ENCODE measurements around the gene SCN9A. TPM values are rescaled to one million over a fixed set of nuclear protein-coding genes. Genes with fewer than 3 reads are reported as not detected.

Gene SCN9A
- total RNA-seq, 1 experiment from 2014 or later, result 0.07 TPM

DNA sequence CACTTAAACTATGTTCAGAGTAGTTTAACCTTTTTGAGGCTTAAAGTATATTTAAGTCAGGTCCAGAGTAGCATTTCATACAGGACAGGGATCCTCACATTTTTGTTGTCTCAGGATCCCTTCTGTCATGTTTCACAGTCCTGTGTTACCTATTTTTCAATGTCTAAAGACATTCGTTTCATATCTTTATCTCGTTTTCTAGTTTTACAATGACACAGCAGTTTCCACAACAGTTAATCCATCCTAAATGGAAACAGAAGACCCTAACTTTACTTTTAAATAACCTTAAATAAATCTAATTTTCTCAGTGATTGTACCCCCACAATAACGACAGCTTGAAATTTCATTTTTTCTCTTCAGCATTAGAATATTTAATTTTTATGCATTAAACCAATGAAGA lies 17.3 kb upstream of the SCN9A start:
- ChIA-PET POLR2A (no interaction called here), CTCF (no interaction called here), RAD21 (ENCODE audit: low non-redundant PET in 1 of 2, low total read pairs in 2 of 2, uncharacterized antibody in 2 of 2, unreplicated experiment in 2 of 2) (no interaction called here)
- BruUV-seq (replicated peaks), result no TSS peak
- Histone ChIP-seq H3K27me3 (ENCODE audit: insufficient read depth, low read length) (no peaks in the 10 kb centered on the region), H3K36me3 (ENCODE audit: control insufficient read depth in 1 of 2, insufficient read depth in 2 of 2, low read length in 2 of 2) (no peaks in the 10 kb centered on the region), H4K20me1 (ENCODE audit: insufficient read depth) (no peaks in the 10 kb centered on the region), H3K27ac (ENCODE audit: low read depth, low read length) (no peak overlapping the region), H3K9me2 (ENCODE audit: insufficient read depth) (no peaks in the 10 kb centered on the region), H3K9me3 (ENCODE audit: control insufficient read depth in 1 of 2, insufficient read depth in 1 of 2, low read depth in 1 of 2, low read length in 2 of 2) (no peaks in the 10 kb centered on the region), H3K9ac (ENCODE audit: low read length) (no peak overlapping the region), H3K79me2 (ENCODE audit: insufficient read depth, low read length) (no peaks in the 10 kb centered on the region), H2AFZ (ENCODE audit: low read depth, low read length, poor library complexity, severe bottlenecking) (no peak overlapping the region), H3K4me2 (ENCODE audit: low read length) (no peak overlapping the region), H3K4me1 (ENCODE audit: control insufficient read depth in 1 of 2, insufficient read depth in 2 of 2, low read length in 2 of 2) (no peaks in the 10 kb centered on the region), H3K4me3 (replicated peaks in 1 of 2; ENCODE audit: low read depth in 1 of 2, low read length in 2 of 2) (no peak overlapping the region)
- TF ChIP-seq JUND (IDR thresholded peaks at IDR 0.05), result no peak
- TF ChIP-seq, protein P1, sequence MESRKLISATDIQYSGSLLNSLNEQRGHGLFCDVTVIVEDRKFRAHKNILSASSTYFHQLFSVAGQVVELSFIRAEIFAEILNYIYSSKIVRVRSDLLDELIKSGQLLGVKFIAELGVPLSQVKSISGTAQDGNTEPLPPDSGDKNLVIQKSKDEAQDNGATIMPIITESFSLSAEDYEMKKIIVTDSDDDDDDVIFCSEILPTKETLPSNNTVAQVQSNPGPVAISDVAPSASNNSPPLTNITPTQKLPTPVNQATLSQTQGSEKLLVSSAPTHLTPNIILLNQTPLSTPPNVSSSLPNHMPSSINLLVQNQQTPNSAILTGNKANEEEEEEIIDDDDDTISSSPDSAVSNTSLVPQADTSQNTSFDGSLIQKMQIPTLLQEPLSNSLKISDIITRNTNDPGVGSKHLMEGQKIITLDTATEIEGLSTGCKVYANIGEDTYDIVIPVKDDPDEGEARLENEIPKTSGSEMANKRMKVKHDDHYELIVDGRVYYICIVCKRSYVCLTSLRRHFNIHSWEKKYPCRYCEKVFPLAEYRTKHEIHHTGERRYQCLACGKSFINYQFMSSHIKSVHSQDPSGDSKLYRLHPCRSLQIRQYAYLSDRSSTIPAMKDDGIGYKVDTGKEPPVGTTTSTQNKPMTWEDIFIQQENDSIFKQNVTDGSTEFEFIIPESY (IDR thresholded peaks at IDR 0.05; ENCODE audit: extremely low read depth, insufficient replicate concordance, low read length), result no peak
- DNase-seq (ENCODE audit: low read depth, low spot score), result no peak
- no peak for ATAC-seq
- intact Hi-C loops (cut with micrococcal nuclease), result no loop called here

DNA sequence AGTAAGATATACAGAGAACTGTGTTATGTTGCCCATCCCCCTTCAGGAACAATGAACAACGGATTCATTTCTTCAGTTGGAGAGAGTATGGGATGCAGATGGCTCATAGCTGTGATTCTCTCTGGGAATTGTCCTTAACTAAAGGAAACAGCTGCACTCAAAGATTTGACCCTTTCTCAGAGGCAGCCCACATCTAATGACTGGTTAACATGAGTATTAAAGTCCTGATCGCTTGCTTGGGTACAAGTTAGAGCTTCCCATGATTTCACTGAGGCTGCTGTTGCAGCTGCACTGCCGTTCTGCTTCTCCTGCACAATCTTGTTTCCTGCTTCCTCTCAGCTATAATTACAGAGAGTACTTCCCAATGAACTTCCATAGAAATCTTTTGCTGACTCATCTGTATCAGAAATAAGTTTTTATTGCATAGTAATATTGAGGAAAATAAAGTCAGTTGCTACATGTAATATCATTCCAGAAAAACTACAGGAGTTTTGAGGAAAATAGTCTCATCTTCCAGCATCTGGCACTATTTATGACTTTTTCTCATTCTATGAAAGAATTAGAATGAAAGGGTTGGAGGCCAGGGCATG lies 12.8 kb upstream of the SCN9A start:
- DNase-seq (ENCODE audit: low read depth, low spot score), result no peak
- ATAC-seq, result no peak
- CTCF ChIA-PET, result no interaction called here
- no peak overlapping the region for H3K4me2 ChIP-seq (ENCODE audit: low read length)
- H3K27me3 ChIP-seq (ENCODE audit: insufficient read depth, low read length), result peaks cover 6% of the 10 kb centered on the region; the same call in 1 of the 2 replicates
- H3K4me3 ChIP-seq (replicated peaks in 1 of 2; ENCODE audit: low read depth in 1 of 2, low read length in 2 of 2), result no peak overlapping the region
- no peaks in the 10 kb centered on the region for H3K9me3 ChIP-seq (ENCODE audit: control insufficient read depth in 1 of 2, insufficient read depth in 1 of 2, low read depth in 1 of 2, low read length in 2 of 2)
- BruUV-seq (replicated peaks), result no TSS peak
- no peaks in the 10 kb centered on the region for H3K4me1 ChIP-seq (ENCODE audit: control insufficient read depth in 1 of 2, insufficient read depth in 2 of 2, low read length in 2 of 2)
- no peaks in the 10 kb centered on the region for H3K9me2 ChIP-seq (ENCODE audit: insufficient read depth)
- no peaks in the 10 kb centered on the region for H3K36me3 ChIP-seq (ENCODE audit: control insufficient read depth in 1 of 2, insufficient read depth in 2 of 2, low read length in 2 of 2)
- no peaks in the 10 kb centered on the region for H3K79me2 ChIP-seq (ENCODE audit: insufficient read depth, low read length)
- intact Hi-C loops (cut with micrococcal nuclease), result no loop called here
- H3K27ac ChIP-seq (ENCODE audit: low read depth, low read length), result no peak overlapping the region
- no peak overlapping the region for H3K9ac ChIP-seq (ENCODE audit: low read length)
- RAD21 ChIA-PET (ENCODE audit: low non-redundant PET in 1 of 2, low total read pairs in 2 of 2, uncharacterized antibody in 2 of 2, unreplicated experiment in 2 of 2), result no interaction called here
- H2AFZ ChIP-seq (ENCODE audit: low read depth, low read length, poor library complexity, severe bottlenecking), result no peak overlapping the region
- no peaks in the 10 kb centered on the region for H4K20me1 ChIP-seq (ENCODE audit: insufficient read depth)
- POLR2A ChIA-PET, result interaction anchor here (1.0 kb wide), 1 partner anchor 22 kb away, joined by 4 read pairs; no protein-coding TSS in a partner anchor
- TF ChIP-seq JUND (IDR thresholded peaks at IDR 0.05), result no peak
- TF ChIP-seq EGR1 (IDR thresholded peaks at IDR 0.05; ENCODE audit: low read depth), result no peak
- TF ChIP-seq, protein P1 (IDR thresholded peaks at IDR 0.05; ENCODE audit: extremely low read depth, insufficient replicate concordance, low read length), result no peak
- TF ChIP-seq FOSL1 (IDR thresholded peaks at IDR 0.05; ENCODE audit: low read depth), result no peak
- TF ChIP-seq TCF7L2 (IDR thresholded peaks at IDR 0.05; ENCODE audit: borderline replicate concordance, extremely low read depth, insufficient read depth, insufficient read length), result no peak
- no peak for TF ChIP-seq ZNF274 (IDR thresholded peaks at IDR 0.05; ENCODE audit: low read depth, low read length)
- TF ChIP-seq, protein P2, sequence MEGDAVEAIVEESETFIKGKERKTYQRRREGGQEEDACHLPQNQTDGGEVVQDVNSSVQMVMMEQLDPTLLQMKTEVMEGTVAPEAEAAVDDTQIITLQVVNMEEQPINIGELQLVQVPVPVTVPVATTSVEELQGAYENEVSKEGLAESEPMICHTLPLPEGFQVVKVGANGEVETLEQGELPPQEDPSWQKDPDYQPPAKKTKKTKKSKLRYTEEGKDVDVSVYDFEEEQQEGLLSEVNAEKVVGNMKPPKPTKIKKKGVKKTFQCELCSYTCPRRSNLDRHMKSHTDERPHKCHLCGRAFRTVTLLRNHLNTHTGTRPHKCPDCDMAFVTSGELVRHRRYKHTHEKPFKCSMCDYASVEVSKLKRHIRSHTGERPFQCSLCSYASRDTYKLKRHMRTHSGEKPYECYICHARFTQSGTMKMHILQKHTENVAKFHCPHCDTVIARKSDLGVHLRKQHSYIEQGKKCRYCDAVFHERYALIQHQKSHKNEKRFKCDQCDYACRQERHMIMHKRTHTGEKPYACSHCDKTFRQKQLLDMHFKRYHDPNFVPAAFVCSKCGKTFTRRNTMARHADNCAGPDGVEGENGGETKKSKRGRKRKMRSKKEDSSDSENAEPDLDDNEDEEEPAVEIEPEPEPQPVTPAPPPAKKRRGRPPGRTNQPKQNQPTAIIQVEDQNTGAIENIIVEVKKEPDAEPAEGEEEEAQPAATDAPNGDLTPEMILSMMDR (IDR thresholded peaks at IDR 0.05 in 2 of 3, conservative IDR thresholded peaks at IDR 0.05 in 1 of 3; ENCODE audit: borderline replicate concordance in 1 of 3, insufficient read depth in 1 of 3, low read depth in 2 of 3, low read length in 2 of 3), result no peak
- no peak for TF ChIP-seq EZH2 (IDR thresholded peaks at IDR 0.05)
- no peak for TF ChIP-seq EZH2phosphoT487 (IDR thresholded peaks at IDR 0.05; ENCODE audit: borderline replicate concordance)
- no peak for TF ChIP-seq SP1 (IDR thresholded peaks at IDR 0.05; ENCODE audit: low read depth)
